Natural killer cell (primary cell): ENCODE results near the gene CFAP57. TPM values are rescaled to one million over a fixed set of nuclear protein-coding genes. Genes with fewer than 3 reads are reported as not detected.

ENCODE experiments used
- ATAC-seq, 3 donors: fragments of 150-1000 bp in 2 of 3; fragments of 200-7000 bp in 1 of 3; cut with Tn5 transposase; 1 replicate in 1 of 3; 2 replicates in 2 of 3; pipeline ENCODE4 v1.10.0; 2021; ENCODE audit warnings: mild to moderate bottlenecking in 2 of 3, moderate library complexity in 2 of 3
- DNase-seq, 2 donors: peaks; one replicate each; pipeline versions ENCODE4 v3.0.0 to v3.0.0-alpha.2; 2013 to 2021; ENCODE audit warnings: mixed read lengths in 1 of 2
- H3K27ac ChIP-seq: one replicate; pipeline ENCODE4 v1.5.1; 2013; ENCODE audit warnings: mild to moderate bottlenecking, low read length
- H3K27me3 ChIP-seq: one replicate; pipeline ENCODE4 v1.6.1; 2013; ENCODE audit warnings: low read length; ENCODE audit not compliant: control insufficient read depth, insufficient read depth
- H3K36me3 ChIP-seq: one replicate; pipeline ENCODE4 v1.6.1; 2013; ENCODE audit warnings: low read length; ENCODE audit not compliant: control insufficient read depth, insufficient read depth
- H3K4me1 ChIP-seq: one replicate; pipeline ENCODE4 v1.6.1; 2013; ENCODE audit warnings: low read length; ENCODE audit not compliant: control insufficient read depth, insufficient read depth
- H3K4me3 ChIP-seq: one replicate; pipeline ENCODE4 v1.5.1; 2013; ENCODE audit warnings: low read length
- H3K9me3 ChIP-seq: one replicate; pipeline ENCODE4 v1.6.1; 2013; ENCODE audit warnings: low read length; ENCODE audit not compliant: control insufficient read depth, insufficient read depth
- H3K27ac Mint-ChIP-seq, 2 donors: one replicate each; pipeline ENCODE4 v1.8.0; 2022; ENCODE audit warnings: mild to moderate bottlenecking in 2 of 2, mixed read lengths in 2 of 2, moderate library complexity in 1 of 2
- H3K27me3 Mint-ChIP-seq, 2 donors: one replicate each; pipeline ENCODE4 v1.8.0; 2022; ENCODE audit warnings: low read depth in 2 of 2, mixed read lengths in 2 of 2
- H3K36me3 Mint-ChIP-seq: one replicate; pipeline ENCODE4 v1.8.0; 2022; ENCODE audit warnings: mixed read lengths
- H3K4me1 Mint-ChIP-seq, 2 donors: one replicate each; pipeline ENCODE4 v1.8.0; 2022; ENCODE audit warnings: mixed read lengths in 2 of 2
- H3K4me3 Mint-ChIP-seq: one replicate; pipeline ENCODE4 v1.8.0; 2022; ENCODE audit warnings: mild to moderate bottlenecking, moderate library complexity, mixed read lengths
- H3K9me3 Mint-ChIP-seq, 2 donors: one replicate each; pipeline ENCODE4 v1.8.0; 2022; ENCODE audit warnings: mixed read lengths in 2 of 2
- WGBS: methylation state at CpG from one replicate; pipeline ENCODE4 v1.1.7; 2013; ENCODE audit warnings: missing lambda C conversion rate; ENCODE audit not compliant: insufficient coverage; 5-methylcytosine and 5-hydroxymethylcytosine counted together
- intact Hi-C: fragments of 100-400 bp; cut with micrococcal nuclease; formaldehyde crosslinking; loops from one replicate; pipeline ENCODE4 v1.14.2; 2022
- total RNA-seq, 4 donors: library from RNA; stranded (reverse); fragments of 120-200 nt in 1 of 4; gene quantifications; one replicate each; pipeline versions ENCODE4 v1.2.3 to v1.2.4, GENCODE V29; 2013 to 2022
- TF ChIP-seq, protein P1 (sequence below): fragments of 200-600 bp; IDR thresholded peaks from one replicate; pipeline ENCODE4 v1.8.0; 2022; ENCODE audit warnings: antibody characterized with exemption

CFAP57 gene
- total RNA-seq, 3 donors from 2014 or later (not counting 1 experiment from before 2014, with no cell fraction given) = 0.19 TPM; not detected in 2

DNA sequence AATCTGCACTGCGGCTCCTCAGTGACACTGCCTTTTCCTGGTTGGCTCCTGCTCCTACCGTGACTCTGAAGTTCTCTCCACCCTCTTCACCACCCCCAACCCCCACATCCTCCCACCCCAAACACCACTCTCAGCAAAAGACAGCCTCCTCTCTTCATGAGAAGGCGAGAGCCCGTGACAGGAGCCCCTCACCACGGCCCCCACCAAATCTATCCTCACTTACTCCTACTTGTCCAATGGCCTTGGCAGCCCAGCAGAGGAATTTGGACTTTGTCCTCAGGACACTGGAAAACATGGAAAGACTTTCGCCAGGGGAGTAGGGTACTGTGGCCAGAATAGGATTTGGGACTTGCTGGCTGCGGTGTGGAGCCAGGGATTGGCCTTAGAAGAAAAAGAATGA is 104.5 kb downstream of the CFAP57 start:
- DNase-seq (no peak), ATAC-seq (no peak)
- Histone ChIP-seq H3K27me3 (no peaks in the 10 kb centered on the region), H3K4me1 (peaks cover 10% of the 10 kb centered on the region), H3K36me3 (no peaks in the 10 kb centered on the region), H3K4me3 (no peak overlapping the region), H3K27ac (no peak overlapping the region), H3K9me3 (no peaks in the 10 kb centered on the region)
- H3K9me3 Mint-ChIP-seq = no peaks in the 10 kb centered on the region
- H3K27me3 Mint-ChIP-seq = peaks cover 0 to 9% of the 10 kb centered on the region in 2 donors
- H3K4me1 Mint-ChIP-seq = peaks cover 8 to 14% of the 10 kb centered on the region in 2 donors
- no peak overlapping the region for H3K4me3 Mint-ChIP-seq
- WGBS = 79% methylated on average over 7 of the region's 7 CpGs
- intact Hi-C loops = no loop called here
- H3K36me3 Mint-ChIP-seq = no peaks in the 10 kb centered on the region
- H3K27ac Mint-ChIP-seq = no peak overlapping the region
- TF ChIP-seq, protein P1, sequence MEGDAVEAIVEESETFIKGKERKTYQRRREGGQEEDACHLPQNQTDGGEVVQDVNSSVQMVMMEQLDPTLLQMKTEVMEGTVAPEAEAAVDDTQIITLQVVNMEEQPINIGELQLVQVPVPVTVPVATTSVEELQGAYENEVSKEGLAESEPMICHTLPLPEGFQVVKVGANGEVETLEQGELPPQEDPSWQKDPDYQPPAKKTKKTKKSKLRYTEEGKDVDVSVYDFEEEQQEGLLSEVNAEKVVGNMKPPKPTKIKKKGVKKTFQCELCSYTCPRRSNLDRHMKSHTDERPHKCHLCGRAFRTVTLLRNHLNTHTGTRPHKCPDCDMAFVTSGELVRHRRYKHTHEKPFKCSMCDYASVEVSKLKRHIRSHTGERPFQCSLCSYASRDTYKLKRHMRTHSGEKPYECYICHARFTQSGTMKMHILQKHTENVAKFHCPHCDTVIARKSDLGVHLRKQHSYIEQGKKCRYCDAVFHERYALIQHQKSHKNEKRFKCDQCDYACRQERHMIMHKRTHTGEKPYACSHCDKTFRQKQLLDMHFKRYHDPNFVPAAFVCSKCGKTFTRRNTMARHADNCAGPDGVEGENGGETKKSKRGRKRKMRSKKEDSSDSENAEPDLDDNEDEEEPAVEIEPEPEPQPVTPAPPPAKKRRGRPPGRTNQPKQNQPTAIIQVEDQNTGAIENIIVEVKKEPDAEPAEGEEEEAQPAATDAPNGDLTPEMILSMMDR = no peak

DNA sequence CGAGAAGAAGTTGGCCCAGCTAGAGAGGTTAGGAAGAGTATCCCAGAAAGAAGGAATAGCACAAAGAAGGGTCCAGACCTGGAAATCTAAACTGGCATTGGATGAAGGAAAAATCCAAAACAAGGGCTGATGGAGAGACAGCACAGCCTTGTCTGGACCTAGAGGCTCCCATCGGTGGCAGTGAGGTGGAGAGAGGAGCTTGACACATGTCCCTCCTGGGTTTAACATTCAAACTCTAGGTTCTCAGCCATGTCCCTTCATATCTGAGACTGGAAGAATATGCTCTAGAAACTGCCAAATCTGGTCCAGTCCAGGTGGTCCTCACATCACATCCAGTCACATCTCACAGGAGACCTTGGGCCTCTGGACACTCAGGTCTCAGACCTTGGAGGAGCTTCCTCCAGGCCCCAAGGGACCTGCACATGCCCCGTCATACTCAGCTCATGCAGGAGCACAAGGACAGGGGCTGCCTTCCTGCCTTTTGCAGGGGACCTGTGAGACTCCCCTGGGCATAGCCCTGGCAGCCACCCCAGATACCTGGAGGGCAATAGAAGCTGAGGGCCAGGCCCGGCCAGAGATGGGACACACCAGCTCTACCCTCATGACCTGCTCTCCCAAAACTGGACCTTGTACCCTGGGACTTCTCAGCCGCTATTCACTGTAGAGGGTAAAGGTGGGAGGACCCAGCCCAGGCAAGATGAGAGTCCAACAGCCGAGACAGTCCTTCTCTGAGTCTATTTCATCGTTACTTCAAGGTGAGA is 105.2 kb downstream of the CFAP57 start:
- no peaks in the 10 kb centered on the region for H3K9me3 ChIP-seq
- H3K36me3 ChIP-seq = no peaks in the 10 kb centered on the region
- no peaks in the 10 kb centered on the region for H3K27me3 ChIP-seq
- H3K4me1 ChIP-seq = peaks cover 10% of the 10 kb centered on the region
- Mint-ChIP-seq H3K4me3 (no peak overlapping the region), H3K9me3 (no peaks in the 10 kb centered on the region), H3K27ac (no peak overlapping the region), H3K27me3 (peaks cover 0 to 7% of the 10 kb centered on the region in 2 donors), H3K4me1 (peaks cover 8 to 12% of the 10 kb centered on the region in 2 donors), H3K36me3 (no peaks in the 10 kb centered on the region)
- no peak for DNase-seq
- intact Hi-C loops = no loop called here
- no peak overlapping the region for H3K27ac ChIP-seq
- no peak for ATAC-seq
- 89% methylated on average over 7 of the region's 7 CpGs for WGBS
- no peak overlapping the region for H3K4me3 ChIP-seq
- TF ChIP-seq, protein P1 = no peak

GRCh38 chr1:43279161-43279560 is 107.0 kb downstream of the CFAP57 start:
- Mint-ChIP-seq H3K4me3 (no peak overlapping the region), H3K27me3 (peaks cover 0 to 7% of the 10 kb centered on the region in 2 donors), H3K36me3 (no peaks in the 10 kb centered on the region), H3K9me3 (no peaks in the 10 kb centered on the region), H3K27ac (no peak overlapping the region), H3K4me1 (peaks cover 7 to 12% of the 10 kb centered on the region in 2 donors)
- no peaks in the 10 kb centered on the region for H3K27me3 ChIP-seq
- TF ChIP-seq, protein P1 = no peak
- 95% methylated on average over 5 of the region's 5 CpGs for WGBS
- H3K4me3 ChIP-seq = no peak overlapping the region
- no peak overlapping the region for H3K27ac ChIP-seq
- intact Hi-C loops = no loop called here
- peaks cover 6% of the 10 kb centered on the region for H3K4me1 ChIP-seq
- ATAC-seq (no peak), DNase-seq (no peak)
- no peaks in the 10 kb centered on the region for H3K9me3 ChIP-seq
- no peaks in the 10 kb centered on the region for H3K36me3 ChIP-seq

- WGBS = 94% methylated on average over 6 of the region's 6 CpGs
- Mint-ChIP-seq H3K27me3 (peaks cover 0 to 7% of the 10 kb centered on the region in 2 donors), H3K4me3 (no peak overlapping the region), H3K9me3 (no peaks in the 10 kb centered on the region), H3K4me1 (peaks cover 1 to 7% of the 10 kb centered on the region in 2 donors), H3K36me3 (no peaks in the 10 kb centered on the region), H3K27ac (no peak overlapping the region)
- Histone ChIP-seq H3K9me3 (no peaks in the 10 kb centered on the region), H3K36me3 (no peaks in the 10 kb centered on the region), H3K4me1 (peaks cover 1% of the 10 kb centered on the region), H3K27me3 (no peaks in the 10 kb centered on the region), H3K4me3 (no peak overlapping the region), H3K27ac (no peak overlapping the region)
- intact Hi-C loops = no loop called here
- TF ChIP-seq, protein P1 = no peak
- ATAC-seq = no peak
- no peak for DNase-seq
Observed at GRCh38 chr1:43279666-43280065, 107.5 kb downstream of the CFAP57 start.
